Bronchial epithelial cell (primary cell): ENCODE measurements around the gene AP1AR. TPM values are rescaled to one million over a fixed set of nuclear protein-coding genes. Genes with fewer than 3 reads are reported as not detected.

Experiments
- DNase-seq: peaks from one replicate; pipeline ENCODE4 v3.0.0-alpha.2; 2010; ENCODE audit warnings: low read depth
- FAIRE-seq: peaks from 2 replicates; lab custom pipeline; 2011; peaks lifted over from hg19 to GRCh38; lab: Jason Lieb, UNC
- H3K27me3 ChIP-seq: 2 replicates; pipeline ENCODE4 v1.5.1; 2011; ENCODE audit warnings: low read length; ENCODE audit not compliant: control insufficient read depth, insufficient read depth
- H3K36me3 ChIP-seq: 2 replicates; pipeline ENCODE4 v1.5.1; 2011; ENCODE audit warnings: low read length; ENCODE audit not compliant: control insufficient read depth, insufficient read depth
- H3K4me3 ChIP-seq: 2 replicates; pipeline ENCODE4 v1.5.1; 2011; ENCODE audit warnings: mild to moderate bottlenecking, low read depth, low read length, control low read depth
- total RNA-seq: library from RNA; depleted of rRNA; stranded (reverse); fragments of >200 nt; gene quantifications from 2 replicates; pipeline ENCODE4 v1.2.1, GENCODE V29; 2014
- TF ChIP-seq, protein P1 (sequence below): IDR thresholded peaks from 2 replicates; pipeline ENCODE4 v1.5.1; 2011; ENCODE audit warnings: mild to moderate bottlenecking, moderate library complexity, low read length, control low read depth, inconsistent platforms; ENCODE audit not compliant: insufficient read depth, severe bottlenecking

AP1AR gene
- total RNA-seq, 1 donor from 2014 or later = 58.4 TPM

DNA sequence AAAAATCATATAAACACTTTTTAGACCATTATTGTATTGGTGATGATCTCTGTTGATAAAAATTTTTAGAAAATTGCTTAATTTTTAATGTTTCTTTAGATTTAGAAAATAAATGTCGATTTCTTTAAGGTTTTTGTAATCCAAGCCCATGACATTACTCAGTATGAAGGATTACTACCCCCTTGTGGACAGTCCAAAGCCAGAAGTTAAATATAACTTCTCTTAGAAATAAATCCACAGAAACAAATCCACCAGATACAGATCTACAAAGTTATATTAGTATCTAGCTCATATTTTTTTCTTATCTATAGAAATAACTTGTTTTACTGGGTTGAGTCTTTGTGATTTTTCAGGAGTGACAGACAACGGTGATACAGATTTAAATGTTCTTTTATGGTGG, 35.2 kb downstream of the AP1AR start:
- Histone ChIP-seq H3K4me3 (no peak overlapping the region), H3K36me3 (peaks cover 1% of the 10 kb centered on the region), H3K27me3 (no peaks in the 10 kb centered on the region)
- FAIRE-seq (no peak), DNase-seq (no peak)
- TF ChIP-seq, protein P1, sequence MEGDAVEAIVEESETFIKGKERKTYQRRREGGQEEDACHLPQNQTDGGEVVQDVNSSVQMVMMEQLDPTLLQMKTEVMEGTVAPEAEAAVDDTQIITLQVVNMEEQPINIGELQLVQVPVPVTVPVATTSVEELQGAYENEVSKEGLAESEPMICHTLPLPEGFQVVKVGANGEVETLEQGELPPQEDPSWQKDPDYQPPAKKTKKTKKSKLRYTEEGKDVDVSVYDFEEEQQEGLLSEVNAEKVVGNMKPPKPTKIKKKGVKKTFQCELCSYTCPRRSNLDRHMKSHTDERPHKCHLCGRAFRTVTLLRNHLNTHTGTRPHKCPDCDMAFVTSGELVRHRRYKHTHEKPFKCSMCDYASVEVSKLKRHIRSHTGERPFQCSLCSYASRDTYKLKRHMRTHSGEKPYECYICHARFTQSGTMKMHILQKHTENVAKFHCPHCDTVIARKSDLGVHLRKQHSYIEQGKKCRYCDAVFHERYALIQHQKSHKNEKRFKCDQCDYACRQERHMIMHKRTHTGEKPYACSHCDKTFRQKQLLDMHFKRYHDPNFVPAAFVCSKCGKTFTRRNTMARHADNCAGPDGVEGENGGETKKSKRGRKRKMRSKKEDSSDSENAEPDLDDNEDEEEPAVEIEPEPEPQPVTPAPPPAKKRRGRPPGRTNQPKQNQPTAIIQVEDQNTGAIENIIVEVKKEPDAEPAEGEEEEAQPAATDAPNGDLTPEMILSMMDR = no peak

DNA sequence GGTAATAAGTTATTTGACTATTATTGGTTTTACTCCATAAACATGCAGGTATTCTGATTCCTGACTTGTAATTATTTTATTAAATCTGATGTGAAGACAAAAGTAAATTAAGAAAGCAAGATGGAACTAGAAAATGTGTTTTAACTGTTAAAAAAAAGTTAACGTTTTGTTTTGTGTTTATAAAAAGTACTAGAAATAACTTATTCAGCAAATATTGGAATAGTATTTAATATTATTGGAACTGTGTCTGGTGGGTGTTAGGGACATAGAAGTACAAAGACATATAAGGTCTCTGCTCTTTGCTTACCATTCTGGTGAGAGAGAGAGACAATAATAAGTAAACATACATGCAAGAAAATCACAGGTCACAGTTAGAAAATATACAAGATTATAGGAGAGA, 38.5 kb downstream of the AP1AR start:
- TF ChIP-seq, protein P1 = no peak
- Histone ChIP-seq H3K27me3 (no peaks in the 10 kb centered on the region), H3K4me3 (no peak overlapping the region), H3K36me3 (no peaks in the 10 kb centered on the region)
- DNase-seq (no peak), FAIRE-seq (no peak)

DNA sequence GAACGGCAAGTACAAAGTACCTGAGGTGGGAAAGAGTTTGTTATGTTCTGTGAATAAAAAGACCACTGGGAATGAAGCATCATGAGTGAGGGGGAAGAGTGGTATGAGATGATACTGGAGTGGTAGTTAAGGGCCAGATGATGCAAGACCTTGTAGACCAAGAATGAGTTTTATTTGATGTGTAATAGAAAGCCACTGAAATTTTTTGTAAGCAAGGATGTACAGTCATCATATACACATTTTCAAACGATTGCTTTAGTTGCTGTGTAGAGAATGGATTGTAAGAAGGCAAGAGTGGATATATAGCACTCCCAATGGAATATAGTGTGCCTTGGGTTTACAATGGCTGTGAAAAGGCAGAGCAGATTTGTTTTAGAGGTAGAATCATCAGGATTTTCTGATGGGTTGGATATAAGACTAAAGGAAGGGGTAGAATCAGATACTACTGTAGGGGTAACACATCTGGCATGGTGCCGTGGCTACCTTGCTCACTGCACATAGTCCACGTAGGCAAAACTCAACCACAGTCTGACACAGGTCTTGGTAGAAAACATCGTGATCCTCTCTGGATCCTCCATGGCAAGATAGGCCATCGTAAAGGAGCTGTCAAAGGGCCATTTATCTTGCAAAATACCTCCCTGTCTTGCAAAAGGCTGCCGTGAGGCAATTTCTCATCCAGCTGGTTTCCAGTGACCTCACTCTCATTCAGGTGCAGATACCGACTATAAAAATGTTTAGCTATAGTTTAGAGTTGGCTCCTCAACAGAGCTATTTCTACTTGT, 39.2 kb downstream of the AP1AR start:
- DNase-seq (peak; percentile 78), FAIRE-seq (no peak)
- Histone ChIP-seq H3K36me3 (no peaks in the 10 kb centered on the region), H3K4me3 (no peak overlapping the region), H3K27me3 (no peaks in the 10 kb centered on the region)
- TF ChIP-seq, protein P1 = no peak

DNA sequence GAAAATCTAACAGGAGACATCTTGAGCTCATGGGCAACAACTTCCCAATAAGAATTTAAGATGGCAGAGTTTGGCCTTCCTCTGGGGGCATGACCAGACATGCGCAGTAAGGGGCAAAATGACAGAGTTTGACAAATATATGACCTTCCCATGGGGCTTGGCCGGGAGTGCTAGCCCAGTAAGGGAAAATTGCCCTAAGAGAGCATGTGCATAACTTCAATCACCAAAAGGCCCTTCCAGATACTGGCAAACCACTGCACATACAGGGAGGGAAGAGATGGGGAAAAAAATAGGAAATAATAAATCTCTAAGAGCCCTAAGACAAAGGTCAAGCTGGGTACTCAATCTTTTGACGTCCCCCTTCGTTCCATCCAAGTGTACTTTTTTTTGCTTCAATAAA, 40.7 kb downstream of the AP1AR start:
- Histone ChIP-seq H3K27me3 (no peaks in the 10 kb centered on the region), H3K36me3 (no peaks in the 10 kb centered on the region), H3K4me3 (no peak overlapping the region)
- TF ChIP-seq, protein P1 = no peak
- FAIRE-seq (no peak), DNase-seq (no peak)

DNA sequence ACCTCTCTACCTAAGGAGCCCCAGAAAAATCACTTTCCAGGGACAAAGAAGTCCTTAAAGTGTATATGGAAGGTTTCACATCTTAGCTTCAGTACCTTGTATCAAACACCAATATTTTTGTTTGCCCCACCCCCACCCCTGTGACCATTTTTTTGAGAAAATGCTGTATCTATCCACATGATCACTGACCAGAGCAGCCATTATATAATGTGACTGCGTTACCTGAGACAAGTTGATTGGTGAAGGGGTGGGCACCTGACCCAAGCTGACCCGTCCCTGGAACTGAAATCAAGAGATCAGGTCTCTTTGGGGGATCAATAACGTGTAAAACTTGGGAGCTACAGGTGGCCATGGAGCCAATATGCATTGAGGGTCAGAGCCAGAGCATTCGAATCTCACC, 43.4 kb downstream of the AP1AR start:
- H3K36me3 ChIP-seq = no peaks in the 10 kb centered on the region
- TF ChIP-seq, protein P1 = no peak
- FAIRE-seq = no peak
- no peak overlapping the region for H3K4me3 ChIP-seq
- H3K27me3 ChIP-seq = no peaks in the 10 kb centered on the region
- DNase-seq = no peak

DNA sequence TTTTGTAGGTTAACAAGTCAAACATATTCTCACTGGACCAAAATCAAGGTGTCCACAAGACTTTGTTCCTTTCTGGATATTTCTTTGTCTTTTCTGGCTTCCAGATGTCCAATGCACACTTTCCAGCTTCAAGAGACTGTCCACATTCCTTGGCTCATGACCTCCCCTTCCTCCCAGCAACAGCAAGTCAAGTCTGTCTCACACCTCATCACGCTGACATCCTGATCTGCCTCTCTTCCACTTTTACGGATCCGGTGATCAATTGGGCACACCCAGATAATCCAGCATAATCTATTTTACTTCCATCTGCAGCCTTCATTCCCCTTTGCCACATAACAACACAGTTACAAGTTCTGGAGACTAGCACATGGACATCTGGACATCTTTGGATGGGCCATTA, 44.5 kb downstream of the AP1AR start:
- no peak overlapping the region for H3K4me3 ChIP-seq
- H3K27me3 ChIP-seq = no peaks in the 10 kb centered on the region
- no peaks in the 10 kb centered on the region for H3K36me3 ChIP-seq
- FAIRE-seq (no peak), DNase-seq (no peak)
- TF ChIP-seq, protein P1 = no peak
